WTC11 (cell line): ENCODE data around the gene RREB1. TPM values are rescaled to one million over a fixed set of nuclear protein-coding genes. Genes with fewer than 3 reads are reported as not detected.

Experiments used
- ATAC-seq: fragments of 200-7000 bp; cut with Tn5 transposase; 2 replicates; pipeline ENCODE4 v1.10.0; 2021; ENCODE audit warnings: mild to moderate bottlenecking, moderate library complexity
- CTCF ChIA-PET: fragments of 300-600 bp; sonication (Branson Sonifier 250); formaldehyde crosslinking; loops from one replicate; lab custom pipeline; 2021; ENCODE audit warnings: antibody characterized with exemption; lab: Charles Lee
- POLR2A ChIA-PET: fragments of 350-600 bp; sonication (Branson Sonifier 250); formaldehyde crosslinking; loops from one replicate; lab custom pipeline; 2021; ENCODE audit warnings: antibody characterized with exemption; lab: Charles Lee
- DNase-seq: peaks from one replicate; pipeline ENCODE4 v3.0.0; 2021; ENCODE audit warnings: low spot score
- H3K27ac Mint-ChIP-seq: 2 replicates; pipeline ENCODE4 v1.8.0; 2021; ENCODE audit warnings: mixed read lengths
- H3K27me3 Mint-ChIP-seq: 2 replicates; pipeline ENCODE4 v1.8.0; 2021; ENCODE audit warnings: low read depth, mild to moderate bottlenecking, moderate library complexity, mixed read lengths
- H3K36me3 Mint-ChIP-seq: 2 replicates; pipeline ENCODE4 v1.8.0; 2021; ENCODE audit warnings: mixed read lengths
- H3K4me1 Mint-ChIP-seq: 2 replicates; pipeline ENCODE4 v1.8.0; 2022; ENCODE audit warnings: mixed read lengths
- H3K4me3 Mint-ChIP-seq: 2 replicates; pipeline ENCODE4 v1.8.0; 2021; ENCODE audit warnings: mild to moderate bottlenecking, moderate library complexity, mixed read lengths
- H3K9me3 Mint-ChIP-seq: 2 replicates; pipeline ENCODE4 v1.8.0; 2021; ENCODE audit warnings: mixed read lengths
- EMX1 ChIP-seq: fragments of 250-450 bp; sonication (Bioruptor Pico); IDR thresholded peaks from 2 replicates; pipeline ENCODE4 v1.8.0; 2021; ENCODE audit warnings: mild to moderate bottlenecking
- MXD4 ChIP-seq: fragments of 250-450 bp; sonication (Bioruptor Pico); IDR thresholded peaks from 2 replicates; pipeline ENCODE4 v1.8.0; 2021; ENCODE audit warnings: mild to moderate bottlenecking, moderate library complexity, borderline replicate concordance
- NR2C2 ChIP-seq: sonication (generic); formaldehyde crosslinking; IDR thresholded peaks from 2 replicates; pipeline ENCODE4 v1.8.0; 2022; ENCODE audit warnings: mild to moderate bottlenecking, missing genetic modification reagents
- SMAD3 ChIP-seq: sonication (generic); formaldehyde crosslinking; IDR thresholded peaks from 2 replicates; pipeline ENCODE4 v1.8.0; 2022; ENCODE audit warnings: missing genetic modification reagents, mild to moderate bottlenecking, borderline replicate concordance
- ZBTB21 ChIP-seq: sonication (generic); formaldehyde crosslinking; IDR thresholded peaks from 2 replicates; pipeline ENCODE4 v1.8.1; 2023; ENCODE audit warnings: mild to moderate bottlenecking, missing genetic modification reagents, borderline replicate concordance
- ZNF317 ChIP-seq: sonication (generic); formaldehyde crosslinking; IDR thresholded peaks from 2 replicates; pipeline ENCODE4 v1.8.1; 2023; ENCODE audit warnings: low read depth, mild to moderate bottlenecking, moderate library complexity, missing genetic modification reagents, borderline replicate concordance
- total RNA-seq: library from RNA; stranded (reverse); gene quantifications from 3 replicates; pipeline ENCODE4 v1.2.3, GENCODE V29; 2021
- TF ChIP-seq, protein P1 (sequence below): sonication (generic); formaldehyde crosslinking; IDR thresholded peaks from 2 replicates; pipeline ENCODE4 v1.8.1; 2022; ENCODE audit warnings: low read depth, missing genetic modification reagents, borderline replicate concordance
- TF ChIP-seq, protein P2 (sequence below): sonication (generic); formaldehyde crosslinking; IDR thresholded peaks from 2 replicates; pipeline ENCODE4 v1.8.0; 2022; ENCODE audit warnings: mild to moderate bottlenecking, missing genetic modification reagents
- TF ChIP-seq, protein P3 (sequence below): sonication (generic); formaldehyde crosslinking; IDR thresholded peaks from 2 replicates; pipeline ENCODE4 v1.8.0; 2023; ENCODE audit warnings: mild to moderate bottlenecking, missing genetic modification reagents
- TF ChIP-seq, protein P4 (sequence below): sonication (generic); formaldehyde crosslinking; IDR thresholded peaks from 2 replicates; pipeline ENCODE4 v1.8.1; 2022; ENCODE audit warnings: mild to moderate bottlenecking, moderate library complexity, missing genetic modification reagents
- TF ChIP-seq, protein P5 (sequence below): fragments of 250-450 bp; sonication (Bioruptor Pico); IDR thresholded peaks from 2 replicates; pipeline ENCODE4 v1.9.0; 2021; ENCODE audit warnings: mild to moderate bottlenecking, borderline replicate concordance

The RREB1 gene
- total RNA-seq, 1 experiment from 2014 or later: 38.5 TPM

DNA sequence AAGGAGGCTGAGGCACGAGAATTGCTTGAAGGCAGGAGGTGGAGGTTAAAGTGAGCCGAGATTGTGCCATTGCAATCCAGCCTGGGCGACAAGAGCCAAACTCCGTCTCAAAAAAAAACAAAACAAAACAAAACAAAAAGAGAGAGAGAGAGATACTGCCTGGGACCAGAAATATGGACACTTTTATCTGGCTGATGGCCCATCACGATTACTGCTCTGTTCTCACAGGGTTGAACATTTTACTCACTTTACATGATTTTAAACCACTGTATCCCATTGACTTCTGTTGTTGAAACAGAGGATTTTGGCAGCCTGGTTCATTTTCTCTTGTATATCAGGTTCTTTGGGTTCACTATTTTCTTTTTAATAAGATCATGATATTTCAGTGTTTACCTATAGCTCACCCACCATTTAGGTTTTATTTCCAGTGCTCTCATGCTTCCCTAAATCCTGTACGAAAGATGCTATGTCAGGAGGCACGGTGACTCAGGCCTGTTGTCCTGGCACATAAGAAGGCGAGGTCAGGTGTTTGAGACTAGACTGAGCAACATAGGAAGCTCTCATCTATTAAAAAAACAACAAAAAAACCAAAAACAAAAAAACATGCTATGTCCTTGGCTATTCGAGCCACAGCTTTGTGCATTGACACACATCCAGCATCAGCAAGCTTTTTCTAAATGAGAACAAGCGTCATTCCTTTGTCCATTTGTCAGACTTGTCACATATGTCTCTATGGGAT lies 34.5 kb upstream of the RREB1 start:
- Mint-ChIP-seq H3K9me3 (no peaks in the 10 kb centered on the region), H3K27me3 (no peaks in the 10 kb centered on the region), H3K4me3 (no peak overlapping the region), H3K27ac (no peak overlapping the region), H3K36me3 (no peaks in the 10 kb centered on the region), H3K4me1 (no peaks in the 10 kb centered on the region)
- ChIA-PET CTCF (interaction anchor here (1.0 to 1.1 kb wide), 2 partner anchors 14 to 65 kb away, joined by 3 to 4 read pairs; no protein-coding TSS in a partner anchor), POLR2A (no interaction called here)
- DNase-seq: no peak
- ATAC-seq: no peak
- no peak for TF ChIP-seq NR2C2 (CRISPR knock-in tag)
- TF ChIP-seq MXD4 (CRISPR knock-in tag): no peak
- TF ChIP-seq EMX1 (CRISPR knock-in tag): no peak
- no peak for TF ChIP-seq SMAD3 (CRISPR knock-in tag)
- TF ChIP-seq, protein P1, sequence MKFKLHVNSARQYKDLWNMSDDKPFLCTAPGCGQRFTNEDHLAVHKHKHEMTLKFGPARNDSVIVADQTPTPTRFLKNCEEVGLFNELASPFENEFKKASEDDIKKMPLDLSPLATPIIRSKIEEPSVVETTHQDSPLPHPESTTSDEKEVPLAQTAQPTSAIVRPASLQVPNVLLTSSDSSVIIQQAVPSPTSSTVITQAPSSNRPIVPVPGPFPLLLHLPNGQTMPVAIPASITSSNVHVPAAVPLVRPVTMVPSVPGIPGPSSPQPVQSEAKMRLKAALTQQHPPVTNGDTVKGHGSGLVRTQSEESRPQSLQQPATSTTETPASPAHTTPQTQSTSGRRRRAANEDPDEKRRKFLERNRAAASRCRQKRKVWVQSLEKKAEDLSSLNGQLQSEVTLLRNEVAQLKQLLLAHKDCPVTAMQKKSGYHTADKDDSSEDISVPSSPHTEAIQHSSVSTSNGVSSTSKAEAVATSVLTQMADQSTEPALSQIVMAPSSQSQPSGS (CRISPR knock-in tag): no peak

DNA sequence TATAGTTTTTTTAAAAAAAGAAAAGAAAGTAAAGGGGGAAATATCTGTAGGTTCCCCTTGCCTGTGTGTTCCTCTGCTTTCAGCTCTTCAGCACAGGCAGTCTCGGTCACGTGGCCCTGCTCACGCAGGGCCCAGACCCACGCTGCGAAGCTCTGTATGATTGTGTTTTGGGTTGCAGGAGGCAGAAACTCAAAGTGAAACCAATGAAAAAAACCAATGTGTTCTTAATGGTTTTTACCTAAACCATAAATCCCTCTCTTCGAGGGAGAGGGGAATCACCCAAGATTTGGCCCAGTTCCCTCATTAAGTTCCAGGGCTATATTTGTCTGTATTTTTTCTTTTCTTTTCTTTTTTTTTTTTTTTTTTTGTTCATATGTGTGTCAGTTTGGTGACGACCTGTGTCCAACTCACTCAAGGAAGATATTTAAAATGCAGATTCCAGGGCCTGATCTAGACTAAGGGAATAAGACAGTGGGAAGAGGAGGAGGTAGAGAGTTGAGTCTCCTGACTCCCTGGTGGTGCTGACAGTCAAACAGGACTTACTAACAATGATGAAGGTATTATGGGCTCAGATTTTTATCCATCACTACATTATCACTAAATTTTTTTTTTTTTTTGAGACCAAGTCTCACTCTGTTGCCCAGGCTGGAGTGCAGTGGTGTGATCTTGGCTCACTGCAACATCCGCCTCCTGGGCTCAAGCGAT lies 33.8 kb upstream of the RREB1 start:
- no peak overlapping the region for H3K27ac Mint-ChIP-seq
- no peaks in the 10 kb centered on the region for H3K4me1 Mint-ChIP-seq
- ATAC-seq: no peak
- H3K36me3 Mint-ChIP-seq: no peaks in the 10 kb centered on the region
- TF ChIP-seq, protein P2, sequence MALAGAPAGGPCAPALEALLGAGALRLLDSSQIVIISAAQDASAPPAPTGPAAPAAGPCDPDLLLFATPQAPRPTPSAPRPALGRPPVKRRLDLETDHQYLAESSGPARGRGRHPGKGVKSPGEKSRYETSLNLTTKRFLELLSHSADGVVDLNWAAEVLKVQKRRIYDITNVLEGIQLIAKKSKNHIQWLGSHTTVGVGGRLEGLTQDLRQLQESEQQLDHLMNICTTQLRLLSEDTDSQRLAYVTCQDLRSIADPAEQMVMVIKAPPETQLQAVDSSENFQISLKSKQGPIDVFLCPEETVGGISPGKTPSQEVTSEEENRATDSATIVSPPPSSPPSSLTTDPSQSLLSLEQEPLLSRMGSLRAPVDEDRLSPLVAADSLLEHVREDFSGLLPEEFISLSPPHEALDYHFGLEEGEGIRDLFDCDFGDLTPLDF (CRISPR knock-in tag): no peak
- no peak for TF ChIP-seq ZBTB21
- TF ChIP-seq, protein P3, sequence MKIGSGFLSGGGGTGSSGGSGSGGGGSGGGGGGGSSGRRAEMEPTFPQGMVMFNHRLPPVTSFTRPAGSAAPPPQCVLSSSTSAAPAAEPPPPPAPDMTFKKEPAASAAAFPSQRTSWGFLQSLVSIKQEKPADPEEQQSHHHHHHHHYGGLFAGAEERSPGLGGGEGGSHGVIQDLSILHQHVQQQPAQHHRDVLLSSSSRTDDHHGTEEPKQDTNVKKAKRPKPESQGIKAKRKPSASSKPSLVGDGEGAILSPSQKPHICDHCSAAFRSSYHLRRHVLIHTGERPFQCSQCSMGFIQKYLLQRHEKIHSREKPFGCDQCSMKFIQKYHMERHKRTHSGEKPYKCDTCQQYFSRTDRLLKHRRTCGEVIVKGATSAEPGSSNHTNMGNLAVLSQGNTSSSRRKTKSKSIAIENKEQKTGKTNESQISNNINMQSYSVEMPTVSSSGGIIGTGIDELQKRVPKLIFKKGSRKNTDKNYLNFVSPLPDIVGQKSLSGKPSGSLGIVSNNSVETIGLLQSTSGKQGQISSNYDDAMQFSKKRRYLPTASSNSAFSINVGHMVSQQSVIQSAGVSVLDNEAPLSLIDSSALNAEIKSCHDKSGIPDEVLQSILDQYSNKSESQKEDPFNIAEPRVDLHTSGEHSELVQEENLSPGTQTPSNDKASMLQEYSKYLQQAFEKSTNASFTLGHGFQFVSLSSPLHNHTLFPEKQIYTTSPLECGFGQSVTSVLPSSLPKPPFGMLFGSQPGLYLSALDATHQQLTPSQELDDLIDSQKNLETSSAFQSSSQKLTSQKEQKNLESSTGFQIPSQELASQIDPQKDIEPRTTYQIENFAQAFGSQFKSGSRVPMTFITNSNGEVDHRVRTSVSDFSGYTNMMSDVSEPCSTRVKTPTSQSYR (CRISPR knock-in tag): no peak
- no peak for TF ChIP-seq ZNF317 (CRISPR knock-in tag)
- TF ChIP-seq, protein P4, sequence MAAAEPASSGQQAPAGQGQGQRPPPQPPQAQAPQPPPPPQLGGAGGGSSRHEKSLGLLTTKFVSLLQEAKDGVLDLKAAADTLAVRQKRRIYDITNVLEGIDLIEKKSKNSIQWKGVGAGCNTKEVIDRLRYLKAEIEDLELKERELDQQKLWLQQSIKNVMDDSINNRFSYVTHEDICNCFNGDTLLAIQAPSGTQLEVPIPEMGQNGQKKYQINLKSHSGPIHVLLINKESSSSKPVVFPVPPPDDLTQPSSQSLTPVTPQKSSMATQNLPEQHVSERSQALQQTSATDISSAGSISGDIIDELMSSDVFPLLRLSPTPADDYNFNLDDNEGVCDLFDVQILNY (CRISPR knock-in tag): no peak
- TF ChIP-seq, protein P5, sequence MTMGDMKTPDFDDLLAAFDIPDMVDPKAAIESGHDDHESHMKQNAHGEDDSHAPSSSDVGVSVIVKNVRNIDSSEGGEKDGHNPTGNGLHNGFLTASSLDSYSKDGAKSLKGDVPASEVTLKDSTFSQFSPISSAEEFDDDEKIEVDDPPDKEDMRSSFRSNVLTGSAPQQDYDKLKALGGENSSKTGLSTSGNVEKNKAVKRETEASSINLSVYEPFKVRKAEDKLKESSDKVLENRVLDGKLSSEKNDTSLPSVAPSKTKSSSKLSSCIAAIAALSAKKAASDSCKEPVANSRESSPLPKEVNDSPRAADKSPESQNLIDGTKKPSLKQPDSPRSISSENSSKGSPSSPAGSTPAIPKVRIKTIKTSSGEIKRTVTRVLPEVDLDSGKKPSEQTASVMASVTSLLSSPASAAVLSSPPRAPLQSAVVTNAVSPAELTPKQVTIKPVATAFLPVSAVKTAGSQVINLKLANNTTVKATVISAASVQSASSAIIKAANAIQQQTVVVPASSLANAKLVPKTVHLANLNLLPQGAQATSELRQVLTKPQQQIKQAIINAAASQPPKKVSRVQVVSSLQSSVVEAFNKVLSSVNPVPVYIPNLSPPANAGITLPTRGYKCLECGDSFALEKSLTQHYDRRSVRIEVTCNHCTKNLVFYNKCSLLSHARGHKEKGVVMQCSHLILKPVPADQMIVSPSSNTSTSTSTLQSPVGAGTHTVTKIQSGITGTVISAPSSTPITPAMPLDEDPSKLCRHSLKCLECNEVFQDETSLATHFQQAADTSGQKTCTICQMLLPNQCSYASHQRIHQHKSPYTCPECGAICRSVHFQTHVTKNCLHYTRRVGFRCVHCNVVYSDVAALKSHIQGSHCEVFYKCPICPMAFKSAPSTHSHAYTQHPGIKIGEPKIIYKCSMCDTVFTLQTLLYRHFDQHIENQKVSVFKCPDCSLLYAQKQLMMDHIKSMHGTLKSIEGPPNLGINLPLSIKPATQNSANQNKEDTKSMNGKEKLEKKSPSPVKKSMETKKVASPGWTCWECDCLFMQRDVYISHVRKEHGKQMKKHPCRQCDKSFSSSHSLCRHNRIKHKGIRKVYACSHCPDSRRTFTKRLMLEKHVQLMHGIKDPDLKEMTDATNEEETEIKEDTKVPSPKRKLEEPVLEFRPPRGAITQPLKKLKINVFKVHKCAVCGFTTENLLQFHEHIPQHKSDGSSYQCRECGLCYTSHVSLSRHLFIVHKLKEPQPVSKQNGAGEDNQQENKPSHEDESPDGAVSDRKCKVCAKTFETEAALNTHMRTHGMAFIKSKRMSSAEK (CRISPR knock-in tag): no peak
- TF ChIP-seq, all 79 proteins: peak for 0
- no peaks in the 10 kb centered on the region for H3K27me3 Mint-ChIP-seq
- POLR2A ChIA-PET: no interaction called here
- no peak for DNase-seq
- CTCF ChIA-PET: interaction anchor here (1.0 kb wide), 1 partner anchor 13 kb away, joined by 3 read pairs; no protein-coding TSS in a partner anchor
- H3K4me3 Mint-ChIP-seq: no peak overlapping the region
- H3K9me3 Mint-ChIP-seq: no peaks in the 10 kb centered on the region
